D721Med (cell line): ENCODE measurements around the gene HK3.

Experiments used
- DNase-seq: peaks from one replicate; pipeline ENCODE4 v3.0.0; 2011; ENCODE audit warnings: low spot score; ENCODE audit not compliant: insufficient read length
- FAIRE-seq: peaks from 2 replicates; lab custom pipeline; 2011; peaks lifted over from hg19 to GRCh38; lab: Jason Lieb, UNC
- TF ChIP-seq, protein P1 (sequence below): IDR thresholded peaks from 2 replicates; pipeline ENCODE4 v1.5.1; 2012; ENCODE audit warnings: mild to moderate bottlenecking, control low read depth; ENCODE audit not compliant: insufficient read depth; ENCODE audit errors: missing control alignments

Gene HK3

DNA sequence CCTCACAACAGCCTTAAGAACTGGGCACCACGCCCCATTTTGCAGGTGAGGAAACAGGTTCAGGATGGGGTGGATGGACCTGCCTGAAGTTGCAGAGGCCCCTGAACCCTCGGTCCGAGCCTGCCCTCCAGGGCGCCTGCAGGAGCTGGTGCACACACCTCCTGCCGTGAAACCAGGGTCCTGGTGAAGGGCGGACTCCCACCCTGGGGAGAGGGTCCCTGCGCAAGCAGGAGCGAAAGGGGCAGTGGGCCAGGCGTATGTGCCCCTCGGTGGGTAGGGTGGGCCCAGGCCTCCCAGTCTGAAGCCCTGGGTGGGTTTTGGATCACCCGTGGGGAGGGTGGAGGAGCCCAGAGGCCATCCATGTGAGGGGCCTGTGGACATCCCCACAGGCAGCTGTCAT, 37.9 kb downstream of the HK3 start:
- TF ChIP-seq, protein P1, sequence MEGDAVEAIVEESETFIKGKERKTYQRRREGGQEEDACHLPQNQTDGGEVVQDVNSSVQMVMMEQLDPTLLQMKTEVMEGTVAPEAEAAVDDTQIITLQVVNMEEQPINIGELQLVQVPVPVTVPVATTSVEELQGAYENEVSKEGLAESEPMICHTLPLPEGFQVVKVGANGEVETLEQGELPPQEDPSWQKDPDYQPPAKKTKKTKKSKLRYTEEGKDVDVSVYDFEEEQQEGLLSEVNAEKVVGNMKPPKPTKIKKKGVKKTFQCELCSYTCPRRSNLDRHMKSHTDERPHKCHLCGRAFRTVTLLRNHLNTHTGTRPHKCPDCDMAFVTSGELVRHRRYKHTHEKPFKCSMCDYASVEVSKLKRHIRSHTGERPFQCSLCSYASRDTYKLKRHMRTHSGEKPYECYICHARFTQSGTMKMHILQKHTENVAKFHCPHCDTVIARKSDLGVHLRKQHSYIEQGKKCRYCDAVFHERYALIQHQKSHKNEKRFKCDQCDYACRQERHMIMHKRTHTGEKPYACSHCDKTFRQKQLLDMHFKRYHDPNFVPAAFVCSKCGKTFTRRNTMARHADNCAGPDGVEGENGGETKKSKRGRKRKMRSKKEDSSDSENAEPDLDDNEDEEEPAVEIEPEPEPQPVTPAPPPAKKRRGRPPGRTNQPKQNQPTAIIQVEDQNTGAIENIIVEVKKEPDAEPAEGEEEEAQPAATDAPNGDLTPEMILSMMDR, result no peak
- DNase-seq, result no peak
- FAIRE-seq, result no peak

DNA sequence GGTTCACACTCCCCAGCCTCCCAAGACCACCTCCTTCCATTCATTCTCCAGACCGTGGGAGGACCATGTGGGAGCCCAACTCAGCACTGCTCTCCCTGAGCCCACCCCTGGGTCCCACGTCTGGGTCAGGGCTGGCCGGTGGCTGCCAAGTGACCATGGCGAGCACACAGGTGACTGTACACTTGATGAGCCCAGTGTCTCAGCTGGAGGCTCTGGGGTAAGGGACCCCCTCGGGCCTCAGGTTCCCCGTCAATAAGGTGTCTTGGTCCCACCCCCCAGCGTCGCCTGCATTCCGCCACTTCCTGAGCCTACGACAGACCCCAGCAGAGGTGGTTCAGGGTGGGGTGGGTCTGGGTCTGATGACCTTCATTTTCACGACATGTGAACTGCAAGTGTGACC, 38.8 kb downstream of the HK3 start:
- DNase-seq (no peak), FAIRE-seq (no peak)
- TF ChIP-seq, protein P1, result no peak

DNA sequence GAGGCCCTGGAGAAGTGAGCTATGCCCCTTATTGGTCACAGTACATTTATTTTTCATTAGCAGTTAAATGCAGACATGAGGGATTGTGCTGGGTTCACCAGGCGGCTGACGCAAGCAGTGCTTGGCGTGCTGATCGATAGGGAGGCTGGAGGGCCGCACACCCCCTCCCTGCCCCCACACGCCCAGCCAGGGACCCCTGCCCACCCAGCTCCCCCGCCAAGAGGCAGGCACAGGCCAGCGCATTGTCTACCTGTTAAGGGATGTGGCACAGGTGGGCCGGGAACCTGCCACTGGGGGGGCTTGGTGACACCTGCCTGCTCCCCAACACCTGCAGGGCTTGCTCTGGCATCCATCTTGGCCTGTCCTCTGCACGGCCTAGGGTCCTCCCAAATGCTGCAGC, 39.2 kb downstream of the HK3 start:
- TF ChIP-seq, protein P1, result no peak
- FAIRE-seq, result no peak
- DNase-seq, result no peak

DNA sequence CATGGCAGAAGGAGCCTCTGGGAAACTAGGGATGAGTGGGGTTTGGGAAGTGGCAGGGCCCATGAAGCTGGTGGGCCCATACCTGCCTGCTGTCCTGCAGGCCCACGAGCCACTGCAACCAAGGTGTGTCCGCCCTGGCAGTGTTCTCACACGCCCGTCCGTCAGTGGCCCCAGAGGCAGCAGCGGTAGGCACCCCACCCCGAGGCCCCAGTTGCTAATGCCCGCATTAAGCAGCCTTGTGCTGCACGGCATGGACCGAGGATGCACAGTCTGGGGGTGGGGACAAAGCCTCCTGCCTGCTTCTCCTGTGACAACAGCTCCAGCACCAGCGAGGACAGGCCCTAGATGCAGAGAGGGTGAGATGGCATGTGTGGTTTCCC, 41.3 kb downstream of the HK3 start:
- TF ChIP-seq, protein P1, result no peak
- FAIRE-seq (no peak), DNase-seq (no peak)

DNA sequence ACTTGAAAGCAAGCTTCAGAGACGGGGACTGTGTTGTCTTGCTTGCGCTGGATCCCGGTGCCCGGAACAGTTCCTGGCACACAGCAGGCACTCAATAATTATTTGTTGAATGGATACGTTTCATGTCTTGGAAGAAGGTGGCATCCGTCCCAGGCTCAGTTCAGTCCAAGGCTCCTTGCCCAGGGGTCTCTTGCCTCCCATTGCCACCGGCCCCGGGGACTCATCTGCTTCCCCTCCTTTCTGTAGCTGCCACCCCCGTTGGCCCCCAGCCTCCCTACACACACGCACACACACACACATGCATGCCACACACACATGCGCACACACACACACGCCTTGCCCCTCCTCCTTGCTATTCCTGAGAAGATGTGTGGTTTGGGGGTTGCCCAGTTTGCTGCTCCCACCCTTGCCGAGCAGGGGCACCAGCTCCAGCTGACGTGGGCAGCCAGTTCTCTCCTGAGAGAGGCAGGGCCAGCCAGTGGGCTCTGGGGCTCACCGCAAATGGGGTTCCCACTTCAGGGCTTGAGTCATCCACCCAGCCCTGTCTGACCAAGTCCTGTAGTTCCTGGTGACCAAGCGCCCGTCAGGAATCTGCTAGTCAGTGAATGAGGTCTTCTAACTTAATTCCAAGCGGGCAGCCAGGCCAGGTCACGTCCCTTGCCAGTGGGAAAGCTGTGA, 41.8 kb downstream of the HK3 start:
- DNase-seq (no peak), FAIRE-seq (no peak)
- TF ChIP-seq, protein P1, result no peak

DNA sequence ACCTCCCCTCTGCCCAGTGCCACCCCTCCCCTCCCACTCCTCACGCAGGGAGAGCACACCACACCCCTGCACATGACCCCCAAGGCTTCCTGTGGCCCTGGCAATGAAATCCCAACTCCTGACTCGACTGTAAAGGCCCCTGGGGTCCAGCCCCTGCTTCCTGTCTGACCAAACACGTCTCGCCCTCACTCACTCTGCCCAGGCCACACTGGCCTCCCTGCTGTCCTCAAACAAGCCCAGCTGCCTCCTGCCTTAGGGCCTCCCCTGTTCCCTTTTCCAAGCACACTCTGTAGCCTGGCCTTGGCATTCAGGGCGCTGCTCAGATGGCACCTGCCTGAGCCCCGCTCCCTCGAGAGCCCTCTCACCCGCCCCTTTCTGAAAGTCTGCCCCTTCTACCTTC, 42.4 kb downstream of the HK3 start:
- DNase-seq (no peak), FAIRE-seq (no peak)
- TF ChIP-seq, protein P1, result no peak

DNA sequence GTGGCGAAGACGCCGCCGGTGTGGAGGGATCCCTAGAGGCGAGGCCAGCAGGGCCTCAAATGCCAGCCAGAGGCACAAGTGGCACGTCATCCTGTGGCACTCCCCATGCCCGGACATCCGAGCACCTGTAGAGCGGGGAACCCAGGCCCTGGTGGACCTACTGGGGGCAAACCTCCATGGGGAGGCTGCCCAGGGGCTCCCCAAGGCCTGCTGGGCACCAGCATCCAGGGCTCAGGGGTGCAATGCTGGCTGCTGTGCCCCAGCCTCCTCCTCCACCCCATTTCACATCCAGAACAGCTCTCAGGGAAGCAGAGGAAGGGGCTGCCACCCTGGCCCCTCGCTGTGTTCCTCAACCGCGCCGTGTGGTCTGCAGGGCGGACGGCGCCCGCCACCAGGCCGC, 43.5 kb downstream of the HK3 start:
- DNase-seq (no peak), FAIRE-seq (no peak)
- TF ChIP-seq, protein P1, result no peak
